HCEC 1CT (cell line): Measurements from ENCODE around the gene PSD2.

Experiments
- DNase-seq: peaks from one replicate; pipeline ENCODE4 v3.0.0-alpha.2; 2017

The PSD2 gene

DNA sequence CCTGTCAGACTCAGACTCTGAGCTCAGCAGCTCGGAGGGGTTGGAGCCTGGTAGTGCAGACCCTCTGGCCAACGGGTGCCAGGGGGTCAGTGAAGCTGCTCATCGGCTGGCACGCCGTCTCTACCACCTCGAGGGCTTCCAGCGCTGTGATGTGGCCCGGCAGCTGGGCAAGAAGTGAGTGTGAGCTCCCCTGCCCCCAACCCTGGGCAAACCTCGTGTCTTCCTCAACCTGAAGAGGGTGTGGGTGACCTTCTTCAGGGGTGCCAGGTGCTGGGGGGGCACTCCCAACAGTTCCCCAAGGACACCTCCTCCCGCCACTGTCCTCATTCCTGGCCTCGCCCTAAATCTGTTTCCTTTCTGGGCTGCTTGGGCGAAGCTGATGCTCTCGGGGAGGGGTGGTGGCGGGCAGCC, 18.6 kb downstream of the PSD2 start:
- no peak for DNase-seq

- DNase-seq: no peak
Observed at GRCh38 chr5:139814704-139815280, 19.2 kb downstream of the PSD2 start.

GRCh38 chr5:139816566-139816965, 21.0 kb downstream of the PSD2 start:
- no peak for DNase-seq

- no peak for DNase-seq
Observed at GRCh38 chr5:139817362-139817761, 21.8 kb downstream of the PSD2 start.

DNA sequence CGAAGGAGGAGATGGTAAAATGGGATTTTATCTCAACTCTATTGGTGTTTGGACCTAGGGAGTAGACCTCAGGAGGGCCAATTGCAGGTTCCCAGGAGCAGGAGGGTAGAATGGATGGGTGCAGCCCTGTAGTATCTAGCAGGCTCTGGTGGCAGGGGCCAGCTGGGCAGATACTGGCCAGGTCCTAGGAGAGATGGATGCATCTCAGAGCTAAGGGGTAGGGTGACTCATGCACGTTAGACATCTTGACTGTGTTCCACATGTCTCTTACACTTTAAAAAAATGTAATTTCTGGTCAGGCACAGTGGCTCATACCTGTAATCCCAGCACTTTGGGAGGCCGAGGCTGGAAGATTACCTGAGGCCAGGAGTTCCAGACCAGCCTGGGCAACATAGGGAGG, 22.4 kb downstream of the PSD2 start:
- DNase-seq: no peak

DNA sequence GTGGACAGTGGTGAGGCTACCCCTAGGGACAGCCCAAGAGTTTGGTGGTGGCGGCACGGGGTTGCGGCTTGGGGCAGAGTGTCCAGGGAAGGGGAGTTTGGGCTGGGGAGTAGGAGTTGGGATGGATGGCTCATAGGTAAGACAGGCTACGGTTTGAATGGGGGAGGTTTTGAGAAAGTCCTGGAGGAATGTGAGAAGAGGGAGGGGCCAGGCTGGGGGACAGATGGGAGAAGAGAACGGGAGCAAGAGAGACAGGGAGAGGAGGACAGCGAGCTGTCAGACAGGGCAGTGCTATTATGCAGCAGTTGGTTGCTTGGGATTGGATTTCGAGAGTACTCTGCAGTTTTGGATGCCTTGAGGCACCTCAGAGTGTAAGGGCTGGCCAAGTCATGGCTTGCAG, 24.5 kb downstream of the PSD2 start:
- DNase-seq: no peak

DNA sequence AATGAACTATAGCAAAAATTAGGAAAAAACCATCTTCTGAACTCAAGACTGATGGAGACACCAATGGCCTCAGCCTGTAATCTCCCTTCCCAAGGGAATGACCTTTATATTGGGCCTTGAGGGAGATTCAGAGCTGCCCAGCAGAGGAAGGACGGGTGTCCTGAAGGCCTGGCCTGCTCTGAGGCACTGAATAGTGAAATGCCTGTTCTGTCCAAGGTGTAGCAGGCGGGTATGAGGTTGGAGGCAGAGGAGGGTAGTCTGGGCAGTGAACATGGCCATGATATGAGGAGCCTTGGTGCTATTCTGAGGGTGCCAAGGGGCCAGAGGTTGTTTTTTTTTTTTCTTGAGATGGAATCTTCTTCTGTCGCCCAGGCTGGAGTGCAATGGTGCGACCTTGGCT, 25.0 kb downstream of the PSD2 start:
- no peak for DNase-seq

DNA sequence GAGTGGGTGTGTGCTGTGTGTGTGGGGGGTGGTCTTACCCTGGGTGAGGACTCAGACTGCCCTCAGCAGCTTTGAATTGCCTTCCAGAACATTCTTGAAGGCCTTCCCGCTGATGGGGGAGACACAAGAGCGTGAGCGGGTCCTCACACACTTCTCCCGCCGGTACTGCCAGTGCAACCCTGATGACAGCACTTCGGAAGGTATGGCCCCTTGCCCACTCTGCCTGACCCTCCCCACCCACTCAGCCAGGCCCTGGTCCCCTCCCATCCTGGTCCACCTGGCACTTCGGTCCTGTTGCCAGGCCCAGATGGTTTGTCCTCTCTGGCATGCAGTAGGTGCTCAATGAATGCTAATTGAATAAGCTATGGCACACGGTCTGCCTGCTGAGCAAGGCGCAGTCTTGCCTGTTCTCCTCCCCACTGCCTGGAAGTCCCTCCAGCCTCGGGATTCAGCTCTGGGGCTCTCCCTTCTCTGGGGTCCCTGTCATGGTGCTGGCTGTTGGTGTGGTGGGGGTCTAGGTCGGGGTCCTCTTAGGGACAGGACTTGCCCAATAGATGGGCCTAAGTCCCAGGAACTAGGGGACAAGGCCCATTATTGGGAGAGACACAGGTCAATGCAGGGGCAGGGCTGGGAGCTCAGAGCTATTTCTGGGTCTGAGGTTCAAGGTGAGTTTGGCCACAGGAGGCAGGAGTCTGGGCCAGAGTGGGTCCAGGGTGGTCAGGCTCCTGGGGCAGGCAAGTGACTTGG, 26.4 kb downstream of the PSD2 start:
- DNase-seq: no peak

- DNase-seq: no peak
Observed at GRCh38 chr5:139822553-139823425, 27.2 kb downstream of the PSD2 start.

- no peak for DNase-seq
Observed at GRCh38 chr5:139823757-139824355, 28.2 kb downstream of the PSD2 start.

- DNase-seq: no peak
Observed at GRCh38 chr5:139825690-139826089, 30.1 kb downstream of the PSD2 start.

- DNase-seq: no peak
Observed at GRCh38 chr5:139828207-139828895, 32.7 kb downstream of the PSD2 start.

GRCh38 chr5:139829471-139829870, 33.9 kb downstream of the PSD2 start:
- DNase-seq: no peak

DNA sequence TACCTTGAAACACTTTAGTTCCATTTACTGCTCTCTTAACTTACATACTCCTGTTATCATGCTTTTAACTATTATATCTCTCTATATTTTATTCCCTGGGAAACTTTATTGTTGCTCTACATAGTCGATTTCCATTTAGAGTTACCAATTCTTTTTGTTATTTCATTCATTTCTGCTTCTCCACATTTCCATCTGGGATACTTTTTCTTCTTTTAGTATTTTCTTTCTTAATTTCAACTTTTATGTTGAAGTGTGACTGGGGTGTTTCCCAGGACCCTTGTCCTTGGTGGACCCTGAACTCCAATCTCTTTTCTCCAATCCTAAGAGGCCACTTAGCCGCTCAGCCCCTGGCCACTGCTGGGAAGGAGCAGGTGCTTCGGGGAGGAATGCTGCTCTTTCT, 36.0 kb downstream of the PSD2 start:
- DNase-seq: no peak

GRCh38 chr5:139833525-139833924, 37.9 kb downstream of the PSD2 start:
- no peak for DNase-seq

DNA sequence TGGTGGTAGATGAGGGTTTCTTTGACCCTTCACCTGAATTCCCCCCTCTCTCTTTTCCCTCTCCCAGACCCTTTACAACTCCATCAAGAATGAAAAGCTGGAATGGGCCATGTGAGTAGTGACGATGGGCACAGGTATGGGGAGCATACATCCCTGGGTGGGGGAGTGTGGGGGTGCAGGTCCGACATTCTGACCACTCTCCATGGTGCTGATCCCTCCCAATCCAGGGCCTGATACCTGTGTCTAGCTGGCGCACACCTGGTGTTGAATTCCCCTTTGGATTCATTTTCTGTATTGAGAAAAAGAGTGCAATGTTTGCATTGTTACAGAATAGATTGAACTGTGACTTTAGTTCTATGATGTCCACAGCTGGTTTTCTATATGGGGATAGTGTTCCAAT, 40.0 kb downstream of the PSD2 start:
- no peak for DNase-seq

DNA sequence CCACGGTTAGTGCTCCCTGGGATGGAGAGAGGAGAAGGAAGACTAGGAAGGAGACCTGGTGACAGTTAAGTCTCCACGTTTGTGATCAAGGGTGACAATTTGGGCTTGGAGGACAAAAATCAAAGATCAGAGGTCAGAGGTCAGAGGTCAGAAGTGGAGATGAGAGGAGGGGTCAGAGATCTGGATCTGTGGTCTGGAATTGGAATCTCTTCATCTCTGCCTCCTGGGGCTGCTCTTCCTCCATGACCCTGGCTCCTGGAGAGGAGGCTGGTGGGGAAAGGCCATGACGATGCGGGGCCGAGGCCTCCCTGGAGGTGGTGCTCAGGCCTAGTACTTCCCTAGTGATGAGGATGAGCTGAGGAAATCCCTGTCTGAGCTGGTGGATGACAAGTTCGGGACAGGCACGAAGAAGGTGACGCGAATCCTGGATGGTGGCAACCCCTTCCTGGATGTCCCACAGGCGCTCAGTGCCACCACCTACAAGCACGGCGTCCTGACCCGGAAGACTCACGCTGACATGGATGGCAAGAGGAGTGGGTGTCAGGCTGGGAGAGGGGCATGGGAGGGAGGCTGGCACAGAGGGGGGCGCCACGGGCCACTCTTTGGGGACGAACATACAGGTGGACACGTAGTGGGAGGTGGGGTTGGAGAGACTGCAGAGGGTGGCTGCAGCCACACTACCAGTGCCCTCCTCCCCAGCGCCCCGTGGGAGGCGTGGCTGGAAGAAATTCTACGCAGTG, 41.0 kb downstream of the PSD2 start:
- no peak for DNase-seq

- DNase-seq: no peak
Observed at GRCh38 chr5:139837711-139838380, 42.2 kb downstream of the PSD2 start.

- DNase-seq: no peak
Observed at GRCh38 chr5:139838381-139839197, 43.0 kb downstream of the PSD2 start.

- DNase-seq: no peak
Observed at GRCh38 chr5:139839232-139839815, 43.7 kb downstream of the PSD2 start.
